Kidney (tissue), 14 donors: Measurements from ENCODE around the gene TPO. TPM values are rescaled to one million over a fixed set of nuclear protein-coding genes. Genes with fewer than 3 reads are reported as not detected.

Experiments
- DNase-seq, 5 donors: peaks; one replicate each; pipeline ENCODE4 v3.0.0-alpha.2; 2013 to 2020
- FAIRE-seq: peaks from 2 replicates; lab custom pipeline; 2012; peaks lifted over from hg19 to GRCh38; lab: Jason Lieb, UNC
- H3K27ac ChIP-seq, 2 donors: one replicate each; pipeline ENCODE4 v1.7.0; 2013; ENCODE audit warnings: low read depth in 2 of 2, low read length in 2 of 2, inconsistent platforms in 1 of 2
- H3K27me3 ChIP-seq: one replicate; pipeline ENCODE4 v1.7.1; 2013; ENCODE audit warnings: low read length, inconsistent platforms; ENCODE audit not compliant: control insufficient read depth, insufficient read depth
- H3K36me3 ChIP-seq, 3 donors: one replicate each; pipeline versions ENCODE4 v1.7.0 to v1.7.1; 2013; ENCODE audit warnings: low read length in 3 of 3, control low read depth in 1 of 3, inconsistent platforms in 1 of 3; ENCODE audit not compliant: insufficient read depth in 3 of 3, control insufficient read depth in 2 of 3
- H3K4me1 ChIP-seq, 3 donors: one replicate each; pipeline versions ENCODE4 v1.7.0 to v1.7.1; 2013; ENCODE audit warnings: low read length in 3 of 3, inconsistent platforms in 1 of 3, low read depth in 1 of 3; ENCODE audit not compliant: control insufficient read depth in 2 of 3, insufficient read depth in 2 of 3
- H3K4me3 ChIP-seq, 3 donors: one replicate each; pipeline versions ENCODE4 v1.7.0 to v1.8.1; 2013; ENCODE audit warnings: low read length in 3 of 3, control low read depth in 1 of 3, inconsistent platforms in 1 of 3
- H3K9ac ChIP-seq, 3 donors: one replicate each; pipeline versions ENCODE4 v1.7.0 to v1.7.1; 2013; ENCODE audit warnings: low read length in 3 of 3, control low read depth in 1 of 3, inconsistent platforms in 1 of 3
- H3K9me3 ChIP-seq, 3 donors: one replicate each; pipeline versions ENCODE4 v1.7.0 to v1.7.1; 2013; ENCODE audit warnings: low read length in 3 of 3, control low read depth in 1 of 3, inconsistent platforms in 1 of 3; ENCODE audit not compliant: control insufficient read depth in 2 of 3, insufficient read depth in 1 of 3
- CTCF ChIP-seq: IDR thresholded peaks from 3 replicates; pipeline ENCODE4 v1.5.1; 2012; ENCODE audit warnings: mild to moderate bottlenecking, moderate library complexity, borderline replicate concordance; ENCODE audit not compliant: insufficient read depth; ENCODE audit errors: extremely low read depth
- intact Hi-C: fragments of 100-400 bp; cut with DNase I; formaldehyde crosslinking; loops from one replicate; pipeline ENCODE4 v1.11.1; 2022
- polyA plus RNA-seq: library from polyadenylated mRNA; stranded (reverse); fragments of 350-450 nt; fragmentation: Illumina TruSeq; extraction: RNeasy Lipid Tissue Mini Kit (QIAGEN cat#74804); gene quantifications from one replicate; pipeline ENCODE4 v1.2.3, GENCODE V29; 2014; ENCODE audit warnings: low read depth, low replicate concordance; ENCODE audit not compliant: insufficient read depth
- total RNA-seq: library from RNA; stranded (reverse); fragmentation: NEBNext Ultra II Directional; extraction: Animal tissue kit (Norgen Biotek cat#: 25700); gene quantifications from one replicate; pipeline ENCODE4 v1.2.1, GENCODE V29; 2021
- donor health status: control.
- donor health status: control.
- donor health status: control.
- donor health status: control.
- donor health status: control.
- donor health status: DM: yes; HTN: yes; CAD: no.
- donor health status: Normal renal cell carcinoma (clear cell type).

The TPO gene
- total and polyA plus RNA-seq, 2 donors from 2014 or later = not detected

- Histone ChIP-seq H3K4me3 (no peak overlapping the region), H3K9ac (no peak overlapping the region), H3K27me3 (no peaks in the 10 kb centered on the region), H3K9me3 (no peaks in the 10 kb centered on the region), H3K4me1 (no peaks in the 10 kb centered on the region), H3K27ac (no peak overlapping the region), H3K36me3 (no peaks in the 10 kb centered on the region)
- intact Hi-C loops = no loop called here
- DNase-seq = peak in 2 of 5 donors; percentile 15 to 39
- TF ChIP-seq CTCF = no peak
- no peak for FAIRE-seq
Measured at GRCh38 chr2:1541819-1542475, 128.7 kb downstream of the TPO start.

- TF ChIP-seq CTCF = no peak
- H3K9ac ChIP-seq = no peak overlapping the region
- no peaks in the 10 kb centered on the region for H3K4me1 ChIP-seq
- no peaks in the 10 kb centered on the region for H3K27me3 ChIP-seq
- no peaks in the 10 kb centered on the region for H3K36me3 ChIP-seq
- intact Hi-C loops = no loop called here
- DNase-seq = peak in 2 of 5 donors; percentile 24 to 54
- no peaks in the 10 kb centered on the region for H3K9me3 ChIP-seq
- FAIRE-seq = no peak
- no peak overlapping the region for H3K27ac ChIP-seq
- no peak overlapping the region for H3K4me3 ChIP-seq
Measured at GRCh38 chr2:1542971-1543370, 129.7 kb downstream of the TPO start.

GRCh38 chr2:1543776-1544477, 130.7 kb downstream of the TPO start:
- H3K36me3 ChIP-seq = no peaks in the 10 kb centered on the region
- intact Hi-C loops = no loop called here
- FAIRE-seq = no peak

More at GRCh38 chr2:1543776-1544477, 130.7 kb downstream of the TPO start:
- DNase-seq = peak in 2 of 5 donors; percentile 31 to 44
- H3K27ac ChIP-seq = no peak overlapping the region
- H3K4me1 ChIP-seq = no peaks in the 10 kb centered on the region
- no peak overlapping the region for H3K4me3 ChIP-seq
- no peaks in the 10 kb centered on the region for H3K9me3 ChIP-seq
- H3K9ac ChIP-seq = no peak overlapping the region
- no peaks in the 10 kb centered on the region for H3K27me3 ChIP-seq
- TF ChIP-seq CTCF = no peak
